C4-2B (cell line): ENCODE data around the gene IL1RAPL2.

Experiments used
- CTCF ChIP-seq: fragments of 450-650 bp; conservative IDR thresholded peaks from 2 replicates; pipeline ENCODE4 v1.5.1; 2017; ENCODE audit warnings: mild to moderate bottlenecking
- ZFX ChIP-seq: fragments of 450-650 bp; IDR thresholded peaks from 2 replicates; pipeline ENCODE4 v1.6.1; 2017

GRCh38 chrX:104684077-104684476 lies 118.1 kb downstream of the IL1RAPL2 start:
- TF ChIP-seq ZFX (no peak), CTCF (no peak)
